ENCODE data around the gene SCN1A.
"Not testable (repeated sequence)": the region's sequence is repeated elsewhere in the genome, so short reads cannot be mapped to it uniquely, and the experiment has no call there.

Gene SCN1A

GRCh38 chr2:166112193-166112605, 15.6 kb downstream of the SCN1A start:
- TF ChIP-seq CTCF (IDR thresholded peaks at IDR 0.05; ENCODE audit: low read depth, low read length, missing control alignments) = no peak
- DNase-seq (ENCODE audit: low read depth) = no peak
- in situ Hi-C loops (cut with HindIII; ENCODE audit: low sequenced_read_pairs) = no loop called here
- no peak overlapping the region for H3K4me3 ChIP-seq (ENCODE audit: low read depth, low read length)

GRCh38 chr2:166106431-166107015, 21.3 kb downstream of the SCN1A start:
- in situ Hi-C loops (cut with HindIII; ENCODE audit: low sequenced_read_pairs) = no loop called here
- no peak overlapping the region for H3K4me3 ChIP-seq (ENCODE audit: low read depth, low read length)
- TF ChIP-seq CTCF (IDR thresholded peaks at IDR 0.05; ENCODE audit: low read depth, low read length, missing control alignments) = peak; percentile 43
- DNase-seq (ENCODE audit: low read depth) = no peak

GRCh38 chr2:166104773-166105172, 23.0 kb downstream of the SCN1A start:
- in situ Hi-C loops (cut with HindIII; ENCODE audit: low sequenced_read_pairs) = no loop called here
- no peak for DNase-seq (ENCODE audit: low read depth)
- H3K4me3 ChIP-seq (ENCODE audit: low read depth, low read length) = no peak overlapping the region
- no peak for TF ChIP-seq CTCF (IDR thresholded peaks at IDR 0.05; ENCODE audit: low read depth, low read length, missing control alignments)

- TF ChIP-seq CTCF (IDR thresholded peaks at IDR 0.05; ENCODE audit: low read depth, low read length, missing control alignments) = no peak
- no peak for DNase-seq (ENCODE audit: low read depth)
- H3K4me3 ChIP-seq (ENCODE audit: low read depth, low read length) = no peak overlapping the region
- in situ Hi-C loops (cut with HindIII; ENCODE audit: low sequenced_read_pairs) = no loop called here
These were observed 23.7 kb downstream of the SCN1A start for GRCh38 chr2:166104084-166104483.

- H3K4me3 ChIP-seq (ENCODE audit: low read depth, low read length); DNase-seq (ENCODE audit: low read depth); in situ Hi-C loops (cut with HindIII; ENCODE audit: low sequenced_read_pairs): not testable (repeated sequence)
These were observed 24.5 kb downstream of the SCN1A start for GRCh38 chr2:166103277-166103676.

- in situ Hi-C loops (cut with HindIII; ENCODE audit: low sequenced_read_pairs) = no loop called here
- no peak overlapping the region for H3K4me3 ChIP-seq (ENCODE audit: low read depth, low read length)
- no peak for TF ChIP-seq CTCF (IDR thresholded peaks at IDR 0.05; ENCODE audit: low read depth, low read length, missing control alignments)
- DNase-seq (ENCODE audit: low read depth) = no peak
These were observed 33.5 kb downstream of the SCN1A start for GRCh38 chr2:166094325-166094724.

GRCh38 chr2:166092889-166093288, 34.9 kb downstream of the SCN1A start:
- in situ Hi-C loops (cut with HindIII; ENCODE audit: low sequenced_read_pairs) = no loop called here
- DNase-seq (ENCODE audit: low read depth) = no peak
- H3K4me3 ChIP-seq (ENCODE audit: low read depth, low read length) = no peak overlapping the region
- TF ChIP-seq CTCF (IDR thresholded peaks at IDR 0.05; ENCODE audit: low read depth, low read length, missing control alignments) = no peak

All from astrocyte of the cerebellum (primary cell).